Left lung (tissue), 10 donors: ENCODE data around the gene PIGL. TPM values are rescaled to one million over a fixed set of nuclear protein-coding genes. Genes with fewer than 3 reads are reported as not detected.

Source experiments
- ATAC-seq: fragments of 200-7000 bp; cut with Tn5 transposase; one replicate; pipeline ENCODE4 v1.9.1; 2020; ENCODE audit warnings: moderate library complexity
- DNase-seq, 4 donors: peaks; one replicate each; pipeline ENCODE4 v3.0.0-alpha.2; 2013 to 2020
- H3K27ac ChIP-seq, 2 donors: fragments of 200-600 bp; sonication (generic) in 1 of 2; one replicate each; pipeline versions ENCODE4 v1.5.0 to v1.8.0; 2020 to 2021
- H3K27me3 ChIP-seq, 2 donors: fragments of 200-600 bp; sonication (generic) in 1 of 2; one replicate each; pipeline versions ENCODE4 v1.5.0 to v1.8.0; 2020 to 2021
- H3K36me3 ChIP-seq, 2 donors: fragments of 200-600 bp; sonication (generic) in 1 of 2; one replicate each; pipeline versions ENCODE4 v1.5.0 to v1.8.0; 2020 to 2021
- H3K4me1 ChIP-seq, 2 donors: fragments of 200-600 bp; one replicate each; pipeline ENCODE4 v1.8.0; 2021
- H3K4me3 ChIP-seq, 2 donors: fragments of 200-600 bp; sonication (generic) in 1 of 2; one replicate each; pipeline versions ENCODE4 v1.5.0 to v1.8.0; 2020 to 2021; ENCODE audit warnings: mild to moderate bottlenecking in 1 of 2
- H3K9me3 ChIP-seq, 2 donors: fragments of 200-600 bp; sonication (generic) in 1 of 2; one replicate each; pipeline versions ENCODE4 v1.5.0 to v1.8.0; 2020 to 2021
- intact Hi-C, 2 donors: fragments of 100-400 bp; cut with DNase I; formaldehyde crosslinking; loops; one replicate each; pipeline versions ENCODE4 v1.11.2 to v1.14.2; 2022
- polyA plus RNA-seq, 6 donors: library from polyadenylated mRNA; unstranded; fragments of 120-200 nt; gene quantifications; one replicate each; pipeline ENCODE4 v1.2.1, GENCODE V29; 2013; ENCODE audit not compliant: insufficient read length in 6 of 6
- total RNA-seq, 2 donors: library from RNA; stranded (reverse); fragmentation: NEBNext Ultra II Directional; extraction: Animal tissue kit (Norgen Biotek cat#: 25700); gene quantifications; one replicate each; pipeline ENCODE4 v1.2.1, GENCODE V29; 2021
- TF ChIP-seq, protein P1 (sequence below), 2 donors: fragments of 200-600 bp; sonication (generic) in 1 of 2; IDR thresholded peaks; one replicate each; pipeline versions ENCODE4 v1.5.0 to v1.8.0; 2021; ENCODE audit warnings: antibody characterized with exemption in 2 of 2
- donor health status: DM: no; HTN: yes; CAD: no.
- donor health status: DM: no; HTN: no; CAD: no.

The PIGL gene
- total and polyA plus RNA-seq, 8 donors = 15.9 to 56.0 (median 40.5) TPM

DNA sequence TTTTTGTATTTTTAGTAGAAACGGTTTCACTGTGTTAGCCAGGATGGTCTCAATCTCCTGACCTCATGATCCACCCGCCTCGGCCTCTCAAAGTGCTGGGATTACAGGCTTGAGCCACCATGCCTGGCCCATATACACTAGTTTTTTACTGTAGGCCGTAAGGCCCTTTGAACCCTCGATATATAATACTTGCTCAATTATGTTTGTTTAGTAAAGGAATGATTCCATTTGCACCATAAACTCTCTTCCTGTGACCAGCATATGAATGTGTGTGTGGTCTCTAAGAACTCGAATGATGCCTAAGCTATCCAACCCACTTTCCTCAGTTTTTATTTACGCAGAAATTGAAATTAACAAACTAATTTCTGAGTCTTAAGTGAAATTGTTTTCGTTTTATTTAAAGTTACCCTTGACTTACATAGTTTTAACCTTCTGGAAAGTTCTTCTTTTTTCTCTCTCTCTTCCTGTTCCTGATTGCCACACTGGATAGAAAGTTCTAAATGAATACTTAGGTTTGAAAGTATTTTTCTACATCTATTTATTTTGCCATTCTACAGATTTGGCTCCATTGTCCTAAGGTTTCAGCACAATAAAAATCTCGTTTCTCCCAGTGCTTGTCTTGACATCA is 37.9 kb downstream of the PIGL start:
- Histone ChIP-seq H3K9me3 (no peaks in the 10 kb centered on the region), H3K4me3 (no peak overlapping the region), H3K27ac (peak overlapping the region; percentile 64 to 66), H3K4me1 (peaks cover 0 to 21% of the 10 kb centered on the region in 2 donors), H3K36me3 (no peaks in the 10 kb centered on the region), H3K27me3 (no peaks in the 10 kb centered on the region)
- no peak for DNase-seq
- intact Hi-C loops = no loop called here
- ATAC-seq = no peak
- TF ChIP-seq, protein P1, sequence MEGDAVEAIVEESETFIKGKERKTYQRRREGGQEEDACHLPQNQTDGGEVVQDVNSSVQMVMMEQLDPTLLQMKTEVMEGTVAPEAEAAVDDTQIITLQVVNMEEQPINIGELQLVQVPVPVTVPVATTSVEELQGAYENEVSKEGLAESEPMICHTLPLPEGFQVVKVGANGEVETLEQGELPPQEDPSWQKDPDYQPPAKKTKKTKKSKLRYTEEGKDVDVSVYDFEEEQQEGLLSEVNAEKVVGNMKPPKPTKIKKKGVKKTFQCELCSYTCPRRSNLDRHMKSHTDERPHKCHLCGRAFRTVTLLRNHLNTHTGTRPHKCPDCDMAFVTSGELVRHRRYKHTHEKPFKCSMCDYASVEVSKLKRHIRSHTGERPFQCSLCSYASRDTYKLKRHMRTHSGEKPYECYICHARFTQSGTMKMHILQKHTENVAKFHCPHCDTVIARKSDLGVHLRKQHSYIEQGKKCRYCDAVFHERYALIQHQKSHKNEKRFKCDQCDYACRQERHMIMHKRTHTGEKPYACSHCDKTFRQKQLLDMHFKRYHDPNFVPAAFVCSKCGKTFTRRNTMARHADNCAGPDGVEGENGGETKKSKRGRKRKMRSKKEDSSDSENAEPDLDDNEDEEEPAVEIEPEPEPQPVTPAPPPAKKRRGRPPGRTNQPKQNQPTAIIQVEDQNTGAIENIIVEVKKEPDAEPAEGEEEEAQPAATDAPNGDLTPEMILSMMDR (IDR thresholded peaks at IDR 0.05) = no peak

DNA sequence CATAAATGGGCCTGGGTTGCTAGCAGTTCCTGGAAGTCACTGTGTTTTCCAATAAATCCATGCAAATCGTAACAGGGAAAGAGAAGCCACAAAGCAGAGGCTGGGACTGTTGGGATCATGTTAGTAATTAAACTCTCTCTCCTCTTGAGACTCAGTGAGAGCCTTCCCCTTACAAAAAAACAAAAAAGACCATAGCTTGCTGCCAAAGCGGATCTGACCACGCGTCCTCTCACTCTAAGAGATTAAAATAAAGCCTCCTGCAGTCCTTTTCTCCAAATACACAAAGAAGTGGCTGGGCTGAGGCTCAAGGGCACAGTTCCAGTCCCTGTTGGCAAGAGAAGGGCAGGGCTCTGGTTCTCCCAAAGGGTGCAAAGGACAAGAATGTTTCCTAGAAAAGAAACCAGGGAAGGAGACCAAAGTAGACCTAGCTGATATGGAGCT is 38.5 kb downstream of the PIGL start:
- Histone ChIP-seq H3K9me3 (no peaks in the 10 kb centered on the region), H3K27me3 (no peaks in the 10 kb centered on the region), H3K27ac (peak overlapping the region; percentile 64 to 66), H3K36me3 (no peaks in the 10 kb centered on the region), H3K4me3 (no peak overlapping the region), H3K4me1 (peaks cover 0 to 21% of the 10 kb centered on the region in 2 donors)
- TF ChIP-seq, protein P1 (IDR thresholded peaks at IDR 0.05) = no peak
- ATAC-seq = peak; percentile 82
- intact Hi-C loops = no loop called here
- peak in 3 of 4 donors; percentile 65 to 95 (median 92) for DNase-seq

DNA sequence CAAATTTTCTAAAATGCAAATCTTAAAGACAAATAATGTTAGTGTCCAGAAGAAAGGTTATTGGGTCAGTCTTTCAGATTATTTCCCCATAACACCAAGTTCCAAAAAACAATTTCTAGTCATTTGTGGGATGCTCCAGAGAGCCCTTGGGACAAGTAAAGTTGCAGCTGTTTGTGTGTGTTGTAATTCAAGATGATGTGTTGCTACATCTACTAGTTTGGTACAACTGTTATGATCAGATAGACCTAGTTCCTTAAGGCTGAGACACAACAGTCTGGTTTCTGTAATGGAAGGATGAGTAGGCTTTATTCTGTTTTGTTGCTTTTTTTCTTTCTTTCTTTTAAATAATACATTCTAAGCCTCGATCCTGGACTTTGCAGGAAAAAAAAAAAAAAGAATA is 41.9 kb downstream of the PIGL start:
- intact Hi-C loops = no loop called here

DNA sequence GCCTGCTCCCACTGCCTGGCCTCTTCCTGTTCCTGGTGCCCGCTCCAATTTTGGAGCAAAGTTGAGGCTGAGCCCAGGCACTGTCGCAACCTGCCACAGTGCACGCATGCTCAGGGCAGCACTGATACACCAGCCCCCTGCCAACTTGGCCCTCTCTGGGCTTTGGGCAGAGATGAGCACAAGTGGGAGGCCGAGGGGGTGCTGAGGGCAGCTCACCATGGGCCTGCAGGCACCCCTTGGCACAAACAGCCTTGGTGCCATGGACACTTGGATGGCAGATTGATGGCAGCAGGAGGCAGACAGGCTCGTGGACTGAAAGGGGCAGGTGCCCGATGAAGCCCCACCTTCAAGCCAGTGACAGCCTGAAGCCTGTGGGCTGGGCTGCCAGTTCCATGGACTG is 42.9 kb downstream of the PIGL start:
- H3K36me3 ChIP-seq = no peaks in the 10 kb centered on the region
- no peak overlapping the region for H3K4me3 ChIP-seq
- no peak overlapping the region for H3K27ac ChIP-seq
- DNase-seq = no peak
- TF ChIP-seq, protein P1 (IDR thresholded peaks at IDR 0.05) = no peak
- ATAC-seq = no peak
- H3K27me3 ChIP-seq = no peaks in the 10 kb centered on the region
- peaks cover 0 to 16% of the 10 kb centered on the region in 2 donors for H3K4me1 ChIP-seq
- no peaks in the 10 kb centered on the region for H3K9me3 ChIP-seq
- intact Hi-C loops = no loop called here

More for the DNA sequence above, 41.9 kb downstream of the PIGL start:
- Histone ChIP-seq H3K4me3 (no peak overlapping the region), H3K9me3 (no peaks in the 10 kb centered on the region), H3K36me3 (no peaks in the 10 kb centered on the region), H3K27ac (no peak overlapping the region), H3K27me3 (no peaks in the 10 kb centered on the region), H3K4me1 (peaks cover 0 to 21% of the 10 kb centered on the region in 2 donors)
- TF ChIP-seq, protein P1 (IDR thresholded peaks at IDR 0.05) = no peak
- DNase-seq (peak in 2 of 4 donors; percentile 44 to 76), ATAC-seq (peak; percentile 26)

DNA sequence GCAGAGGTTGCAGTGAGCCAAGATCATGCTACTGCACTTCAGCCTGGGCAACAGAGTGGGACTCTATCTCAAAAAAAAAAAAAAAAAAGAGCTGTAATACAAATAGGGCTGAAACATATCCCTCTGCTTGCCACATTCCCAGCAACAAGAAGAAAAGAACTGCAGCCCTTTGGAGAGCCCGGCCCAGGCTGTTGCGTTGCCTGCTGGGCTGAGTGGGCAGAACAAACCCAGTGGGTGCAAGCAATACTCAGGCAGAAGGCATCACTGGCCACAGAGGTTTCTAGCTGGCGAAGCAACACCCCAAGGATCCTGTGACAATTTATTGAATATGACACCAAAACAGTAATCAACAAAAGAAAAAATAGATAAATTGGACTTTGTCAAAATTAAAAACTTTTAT is 44.0 kb downstream of the PIGL start:
- intact Hi-C loops = no loop called here
- Histone ChIP-seq H3K27ac (no peak overlapping the region), H3K4me1 (peaks cover 0 to 6% of the 10 kb centered on the region in 2 donors), H3K27me3 (no peaks in the 10 kb centered on the region), H3K9me3 (no peaks in the 10 kb centered on the region), H3K4me3 (no peak overlapping the region), H3K36me3 (no peaks in the 10 kb centered on the region)
- no peak for DNase-seq
- no peak for ATAC-seq
- TF ChIP-seq, protein P1 (IDR thresholded peaks at IDR 0.05) = no peak
